ENCODE data around the gene SMCO2.
"Not testable (repeated sequence)": the region's sequence is repeated elsewhere in the genome, so short reads cannot be mapped to it uniquely, and the experiment has no call there.

Gene SMCO2

DNA sequence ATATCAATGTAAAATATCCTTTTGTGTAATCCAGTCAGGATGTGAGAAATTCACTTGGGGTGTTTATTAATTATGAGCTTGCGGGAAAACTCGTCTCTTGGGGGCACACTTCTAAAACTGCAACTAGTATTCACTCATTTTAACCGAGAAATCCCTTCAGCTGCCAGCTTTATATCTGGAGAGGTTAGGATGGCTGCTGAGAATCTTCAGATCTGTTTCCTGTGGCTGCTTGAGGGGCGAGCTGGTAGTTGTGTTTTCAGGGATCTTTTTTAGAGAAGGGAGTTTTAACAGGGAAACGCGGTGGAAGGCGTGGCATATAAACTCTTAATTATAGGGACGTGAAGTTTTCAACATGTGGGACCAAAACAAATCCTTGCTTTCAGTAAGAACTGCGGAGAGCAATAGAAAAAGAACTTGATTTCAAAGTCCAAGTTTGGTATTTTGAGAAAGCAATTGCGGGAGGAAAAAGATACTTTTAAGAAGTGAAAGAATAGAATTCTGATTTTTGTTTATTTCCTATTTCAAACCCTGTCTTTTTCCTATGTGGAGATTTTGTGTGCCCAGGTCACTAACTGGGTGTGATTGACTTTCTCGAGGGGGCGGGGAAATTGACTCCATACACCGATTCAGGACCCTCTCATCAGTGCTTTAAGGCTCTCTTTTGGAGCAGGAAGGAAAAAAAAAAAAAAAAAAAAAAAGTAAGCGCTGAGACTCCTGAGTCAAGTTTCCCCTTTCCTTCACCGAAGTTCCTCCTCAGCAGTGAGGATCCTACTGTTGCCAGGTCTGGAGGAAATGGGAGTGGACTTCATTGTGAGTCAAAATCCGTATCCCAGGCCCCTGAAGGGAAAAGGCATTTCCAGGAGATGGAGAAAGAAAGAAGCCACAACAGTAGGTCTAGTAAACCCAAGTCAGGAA lies 78.6 kb downstream of the SMCO2 start:
- no peak for DNase-seq (ENCODE audit: low read depth in 2 of 2)

DNA sequence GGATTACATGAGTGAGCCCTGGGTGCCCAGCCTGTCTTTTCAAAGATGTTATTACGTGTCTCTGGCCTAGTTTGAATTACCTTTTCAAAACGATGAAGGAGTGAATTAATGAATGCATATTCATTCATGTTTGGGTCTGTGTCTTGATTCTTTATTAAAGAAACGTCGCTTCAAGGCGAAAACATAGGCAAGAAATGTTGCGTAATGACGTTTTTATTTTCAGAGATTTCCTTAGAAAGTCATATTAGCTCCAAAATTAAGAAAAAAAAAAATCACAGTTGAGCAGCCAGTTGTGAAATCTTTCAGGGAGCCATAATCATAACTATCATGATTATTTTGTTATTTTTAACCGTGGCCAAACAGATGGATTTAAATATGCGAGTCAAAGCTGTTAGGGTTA lies 81.0 kb downstream of the SMCO2 start:
- DNase-seq (ENCODE audit: low read depth in 2 of 2), result no peak

DNA sequence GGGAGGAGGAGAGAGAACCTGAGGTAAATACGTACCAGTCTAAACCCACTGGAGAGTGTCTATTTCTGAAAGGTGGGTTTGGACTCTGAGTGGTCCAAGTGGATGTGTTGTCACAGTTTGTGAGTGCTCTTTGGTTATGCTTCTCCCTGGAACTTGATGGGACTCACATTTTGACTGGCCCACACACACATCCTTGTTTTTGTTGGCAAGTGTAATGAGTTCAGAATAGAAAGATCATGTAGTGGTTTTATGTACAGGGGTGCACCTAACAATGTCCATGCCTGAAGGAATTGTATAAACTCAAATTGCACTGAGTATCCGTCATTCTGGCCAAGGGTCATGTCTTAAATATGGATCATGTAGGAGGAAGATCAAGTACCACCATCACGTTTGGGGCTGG lies 82.3 kb downstream of the SMCO2 start:
- no peak for DNase-seq (ENCODE audit: low read depth in 2 of 2)

DNA sequence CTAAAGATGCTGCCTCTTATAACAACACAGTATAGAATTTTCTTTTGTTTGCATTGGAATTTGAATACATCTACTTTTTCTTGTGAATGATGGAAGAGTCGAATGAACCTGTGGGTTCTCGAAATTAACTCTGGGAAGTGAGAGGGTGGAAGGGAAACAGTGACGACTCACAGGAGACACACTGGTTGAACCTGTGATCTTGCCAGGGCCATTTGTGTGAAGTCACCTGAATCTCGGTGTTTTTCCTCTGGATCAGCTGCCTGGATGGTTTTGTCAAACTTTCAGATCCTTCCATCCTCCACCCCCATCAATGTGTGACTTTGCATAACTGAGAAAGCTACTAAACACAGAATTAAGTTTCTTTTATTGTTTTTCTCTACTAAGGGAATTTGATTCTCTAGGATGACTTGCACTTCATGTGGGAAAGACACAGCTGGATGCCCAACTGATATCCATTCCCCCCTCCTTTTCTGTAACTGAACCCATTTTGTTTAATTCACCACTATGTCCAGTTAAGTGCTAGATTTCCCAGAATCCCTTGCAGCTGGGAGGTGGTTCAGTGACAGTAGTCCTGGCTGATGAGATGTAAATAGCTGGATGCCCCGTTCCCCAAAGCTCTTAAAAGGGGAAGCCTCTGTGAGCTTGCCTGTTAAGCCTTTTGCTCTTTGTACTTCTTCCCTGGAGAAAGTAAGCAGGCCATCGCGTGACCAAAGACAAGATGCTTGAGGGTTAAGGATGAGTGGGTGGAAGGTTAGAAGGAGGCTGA lies 83.8 kb downstream of the SMCO2 start:
- no peak for DNase-seq (ENCODE audit: low read depth in 2 of 2)

DNA sequence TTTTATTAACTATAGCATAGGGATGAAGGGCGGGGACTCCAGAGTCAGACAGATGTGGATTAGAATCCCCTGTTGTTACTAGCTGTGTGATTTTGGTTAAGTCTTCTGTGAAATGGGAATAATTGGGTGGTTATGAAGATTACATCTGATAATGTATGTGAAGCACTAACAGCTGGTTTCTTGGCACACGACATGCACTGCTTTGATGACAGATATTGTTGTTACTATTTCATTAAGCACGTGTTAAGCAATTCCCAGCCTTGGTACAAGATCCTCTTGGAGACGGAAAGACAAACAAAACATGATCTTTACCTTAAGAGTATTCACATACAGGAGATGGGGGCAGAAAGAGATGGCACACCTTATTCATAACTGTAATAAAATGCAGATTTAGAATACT lies 85.4 kb downstream of the SMCO2 start:
- no peak for DNase-seq (ENCODE audit: low read depth in 2 of 2)

DNA sequence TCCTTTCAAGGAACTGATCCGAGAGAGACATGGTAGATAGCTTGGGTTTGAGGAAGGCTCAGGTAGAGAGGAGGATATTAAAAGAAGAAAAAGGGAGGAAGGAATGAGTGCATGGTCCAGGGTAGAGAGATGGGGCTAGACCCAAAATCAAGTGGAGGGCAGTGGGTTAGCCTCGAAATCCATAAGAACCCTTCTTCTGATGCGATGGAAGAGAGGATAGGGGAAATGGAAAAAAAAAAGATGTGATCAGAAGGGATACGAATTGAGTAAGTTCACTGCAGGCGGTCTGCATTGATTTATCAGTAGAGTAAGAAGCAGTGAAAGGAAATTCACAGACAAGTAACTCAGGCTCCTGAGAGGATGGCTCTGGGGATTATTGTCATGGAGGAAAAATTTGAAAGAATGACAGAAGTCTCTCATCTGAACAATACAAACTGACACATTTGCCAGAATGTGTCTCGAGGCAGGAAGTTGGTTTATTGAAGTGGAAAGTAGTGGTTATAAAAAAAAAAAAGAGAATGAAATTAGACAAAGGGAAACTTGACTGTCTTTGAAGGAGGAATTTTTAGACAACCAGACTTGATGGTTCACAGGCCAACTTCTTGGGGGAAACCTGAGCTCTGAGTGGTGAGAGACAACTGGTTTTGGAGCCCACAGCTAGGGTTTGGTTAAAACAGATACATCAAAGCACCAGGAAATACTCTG lies 87.7 kb downstream of the SMCO2 start:
- DNase-seq (ENCODE audit: low read depth in 2 of 2), result no peak

DNA sequence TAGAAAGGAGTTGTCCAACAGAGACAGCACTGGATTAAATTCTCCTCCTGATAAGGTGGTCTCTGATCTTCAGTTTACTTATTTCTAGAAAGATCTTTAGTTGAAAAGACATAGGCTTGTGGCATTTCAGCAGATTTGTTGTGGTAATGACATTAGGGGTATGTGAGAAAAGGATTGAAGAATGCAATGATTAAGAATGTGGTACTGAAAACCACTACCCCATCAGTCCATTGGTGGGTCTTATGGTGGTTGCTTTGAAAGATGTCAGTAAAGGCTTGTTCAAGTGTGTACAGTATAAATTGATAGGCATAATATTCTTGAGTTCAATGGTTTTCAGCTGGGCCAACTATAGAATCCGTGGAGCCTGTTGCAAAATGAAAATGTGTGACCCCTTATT lies 88.2 kb downstream of the SMCO2 start:
- DNase-seq (ENCODE audit: low read depth in 2 of 2), result no peak

DNA sequence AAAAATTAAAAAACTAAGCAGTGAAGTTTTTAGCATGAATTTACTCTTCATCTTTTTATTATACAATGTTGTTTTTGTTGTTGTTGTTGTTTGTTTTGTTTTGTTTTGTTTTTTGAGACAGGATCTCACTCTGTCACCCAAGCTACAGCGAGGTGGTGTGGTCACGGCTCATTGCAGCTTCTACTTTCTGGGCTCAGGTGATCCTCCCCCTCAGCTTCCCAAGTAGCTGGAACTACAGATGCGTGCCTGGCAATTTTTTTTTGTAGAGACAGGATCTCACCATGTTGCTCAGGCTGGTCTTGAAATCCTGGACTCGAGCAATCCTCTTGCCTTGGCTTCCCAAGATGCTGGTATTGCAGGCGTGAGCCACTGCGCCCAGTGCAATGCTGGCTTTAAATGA lies 88.8 kb downstream of the SMCO2 start:
- no peak for DNase-seq (ENCODE audit: low read depth in 2 of 2)

DNA sequence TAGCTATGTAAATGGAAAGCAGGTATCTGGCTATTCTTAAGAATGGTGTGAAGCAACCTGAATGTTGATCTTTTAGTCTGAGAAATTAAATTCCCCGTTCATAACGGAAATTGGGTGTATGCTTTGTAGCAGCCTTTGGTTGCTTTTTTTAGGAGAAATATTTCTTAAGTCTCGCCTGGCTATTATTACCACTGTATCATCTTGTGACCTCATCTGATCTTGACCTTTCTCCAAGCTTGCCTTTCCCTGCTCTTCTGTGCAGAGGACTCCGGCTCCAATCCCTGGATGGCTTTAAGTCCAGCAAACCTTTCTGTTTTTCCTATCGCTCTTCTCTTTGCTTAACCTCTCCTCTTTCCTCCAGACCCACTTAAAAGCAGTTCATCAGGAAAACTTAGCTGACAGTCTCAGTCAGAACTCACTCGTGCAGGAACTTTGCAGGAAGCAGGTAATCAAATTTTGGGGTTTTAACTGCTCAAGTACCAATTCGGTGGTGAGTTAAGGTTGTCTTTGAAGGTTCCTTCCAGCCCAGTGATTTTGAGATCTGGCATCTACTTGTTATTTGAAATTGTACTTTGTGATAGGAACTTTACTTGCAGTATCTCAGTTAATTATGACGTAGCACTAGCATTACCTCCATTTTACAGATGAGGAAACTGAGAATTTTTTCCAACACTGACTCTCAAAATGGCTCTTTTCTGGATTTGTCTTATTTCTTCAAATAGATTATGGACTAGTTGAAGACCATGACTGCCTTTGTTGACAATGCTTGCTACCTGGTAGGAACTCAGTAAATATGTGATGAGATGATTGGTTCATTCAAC lies 91.5 kb downstream of the SMCO2 start:
- no peak for DNase-seq (ENCODE audit: low read depth in 2 of 2)

DNA sequence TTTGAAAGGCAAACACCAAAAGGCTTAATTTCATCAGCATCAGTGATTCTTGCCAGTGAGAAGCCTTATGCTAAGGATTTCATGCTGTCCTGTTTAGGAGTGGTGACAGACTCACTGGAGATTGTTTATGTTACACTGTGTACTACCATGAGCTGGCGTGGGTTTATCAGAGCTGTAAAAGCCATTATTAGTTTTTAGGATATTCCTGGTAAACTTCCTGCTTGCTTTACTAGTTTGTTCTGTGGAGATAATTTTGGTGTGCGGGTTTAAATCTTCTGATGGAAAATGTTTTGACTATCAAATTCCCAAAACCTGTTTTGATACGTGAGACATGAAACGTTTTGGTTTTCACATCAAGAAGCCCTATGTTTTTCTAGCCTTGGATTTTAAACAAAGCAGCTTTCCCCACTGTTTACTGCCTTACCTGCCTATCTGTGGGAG lies 92.7 kb downstream of the SMCO2 start:
- DNase-seq (ENCODE audit: low read depth in 2 of 2), result no peak

DNA sequence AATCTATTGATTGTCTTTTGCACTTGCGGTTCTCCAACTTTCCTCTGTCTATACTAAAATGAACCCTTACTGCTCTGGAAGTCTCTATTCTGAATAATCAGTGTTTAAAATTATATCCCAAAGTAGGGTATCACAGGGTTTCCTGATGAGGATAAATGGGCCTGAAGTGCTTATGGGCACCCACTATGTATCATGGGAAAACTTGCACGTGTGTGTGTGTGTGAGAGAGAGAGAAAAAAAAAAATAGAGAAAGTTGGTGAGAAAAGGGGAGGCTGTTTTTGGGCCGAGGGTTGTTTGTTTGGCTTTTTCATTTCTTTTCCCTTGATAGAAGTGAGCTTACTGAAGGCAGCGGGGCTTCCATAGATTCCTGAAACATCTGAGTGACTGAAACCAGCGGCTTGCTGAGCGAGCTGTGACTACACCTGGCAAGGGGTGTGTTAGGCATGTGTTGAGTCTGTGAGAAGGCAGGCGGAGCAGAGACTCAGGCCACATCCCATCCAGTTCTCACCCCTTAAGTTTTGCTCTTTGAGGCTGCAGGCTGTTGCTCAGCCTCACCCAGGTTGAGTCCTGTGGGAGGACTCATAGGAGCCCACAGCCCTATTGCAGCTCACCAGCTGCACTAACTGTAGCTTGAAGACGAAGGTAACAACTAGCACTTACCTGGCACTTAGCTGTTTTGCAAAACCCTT lies 94.6 kb downstream of the SMCO2 start:
- no peak for DNase-seq (ENCODE audit: low read depth in 2 of 2)

DNA sequence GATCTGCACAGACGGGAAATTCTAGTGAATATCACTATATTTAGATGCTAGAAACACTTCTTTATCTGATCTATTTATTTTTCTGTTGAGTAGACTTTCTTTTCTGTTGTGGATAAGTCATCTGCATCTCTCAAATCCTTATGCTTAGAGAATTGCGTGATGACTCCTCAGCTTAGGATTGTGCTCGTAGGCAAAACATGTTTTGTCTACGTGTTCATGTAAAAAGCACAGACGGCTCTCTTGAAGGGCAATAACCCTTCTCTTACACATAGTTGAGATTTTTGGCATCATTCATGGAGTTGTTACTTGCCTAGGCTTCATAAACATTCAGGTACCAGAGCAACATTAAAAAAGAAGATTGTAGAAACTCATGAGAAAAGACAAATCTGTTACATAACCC lies 96.1 kb downstream of the SMCO2 start:
- DNase-seq (ENCODE audit: low read depth in 2 of 2), result no peak

DNA sequence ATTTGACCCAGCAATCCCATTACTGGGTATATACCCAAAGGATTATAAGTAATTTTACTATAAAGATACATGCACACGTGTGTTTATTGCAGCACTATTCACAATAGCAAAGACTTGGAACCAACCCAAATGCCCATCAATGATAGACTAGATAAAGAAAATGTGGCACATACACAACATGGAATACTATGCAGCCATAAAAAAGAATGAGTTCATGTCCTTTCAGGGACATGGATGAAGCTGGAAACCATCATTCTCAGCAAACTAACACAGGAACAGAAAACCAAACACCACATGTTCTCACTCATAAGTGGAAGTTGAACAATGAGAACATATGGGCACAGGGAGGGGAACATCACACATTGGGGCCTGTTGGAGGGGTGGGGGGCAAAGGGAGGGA lies 98.3 kb downstream of the SMCO2 start:
- DNase-seq (ENCODE audit: low read depth in 2 of 2), result not testable (repeated sequence)

DNA sequence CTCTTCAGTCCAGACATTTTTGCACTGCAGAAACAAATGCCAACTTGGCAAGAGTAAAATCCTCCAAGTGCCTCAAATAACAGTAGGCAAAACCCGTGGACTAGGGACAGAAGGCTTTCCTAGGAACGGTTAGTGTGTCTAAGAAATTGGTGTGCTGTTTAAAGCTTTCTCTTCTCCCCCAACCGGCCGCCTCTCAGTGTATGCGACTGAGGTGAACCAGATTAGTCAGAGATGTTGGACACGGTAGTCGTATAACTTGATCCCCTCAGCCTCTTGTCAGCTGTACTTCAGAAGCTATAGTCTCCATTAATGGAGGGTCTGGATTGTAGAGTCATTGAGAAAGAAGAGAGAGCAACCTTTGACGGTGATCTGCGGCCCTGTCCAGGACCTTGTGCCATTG lies 99.1 kb downstream of the SMCO2 start:
- no peak for DNase-seq (ENCODE audit: low read depth in 2 of 2)

DNA sequence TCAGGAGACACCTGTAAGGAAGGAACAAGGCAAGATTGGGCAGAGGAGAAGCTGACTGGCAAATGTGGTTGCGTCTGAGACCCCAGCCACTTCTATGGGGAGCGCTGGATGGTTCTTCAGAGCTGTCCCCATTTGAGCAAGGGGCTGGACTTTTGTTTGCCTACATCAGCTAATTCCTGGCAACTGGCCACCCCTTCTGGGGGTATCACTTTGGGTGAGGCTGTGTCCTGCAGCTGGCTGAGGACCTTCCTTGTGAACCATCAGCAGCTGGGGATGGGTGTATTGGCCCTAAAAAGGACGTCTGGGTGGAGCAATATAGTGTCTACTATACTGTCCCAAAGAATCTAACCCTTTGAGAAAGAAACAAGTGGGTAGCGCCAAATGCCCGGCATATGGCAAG lies 101.1 kb downstream of the SMCO2 start:
- DNase-seq (ENCODE audit: low read depth in 2 of 2), result no peak

DNA sequence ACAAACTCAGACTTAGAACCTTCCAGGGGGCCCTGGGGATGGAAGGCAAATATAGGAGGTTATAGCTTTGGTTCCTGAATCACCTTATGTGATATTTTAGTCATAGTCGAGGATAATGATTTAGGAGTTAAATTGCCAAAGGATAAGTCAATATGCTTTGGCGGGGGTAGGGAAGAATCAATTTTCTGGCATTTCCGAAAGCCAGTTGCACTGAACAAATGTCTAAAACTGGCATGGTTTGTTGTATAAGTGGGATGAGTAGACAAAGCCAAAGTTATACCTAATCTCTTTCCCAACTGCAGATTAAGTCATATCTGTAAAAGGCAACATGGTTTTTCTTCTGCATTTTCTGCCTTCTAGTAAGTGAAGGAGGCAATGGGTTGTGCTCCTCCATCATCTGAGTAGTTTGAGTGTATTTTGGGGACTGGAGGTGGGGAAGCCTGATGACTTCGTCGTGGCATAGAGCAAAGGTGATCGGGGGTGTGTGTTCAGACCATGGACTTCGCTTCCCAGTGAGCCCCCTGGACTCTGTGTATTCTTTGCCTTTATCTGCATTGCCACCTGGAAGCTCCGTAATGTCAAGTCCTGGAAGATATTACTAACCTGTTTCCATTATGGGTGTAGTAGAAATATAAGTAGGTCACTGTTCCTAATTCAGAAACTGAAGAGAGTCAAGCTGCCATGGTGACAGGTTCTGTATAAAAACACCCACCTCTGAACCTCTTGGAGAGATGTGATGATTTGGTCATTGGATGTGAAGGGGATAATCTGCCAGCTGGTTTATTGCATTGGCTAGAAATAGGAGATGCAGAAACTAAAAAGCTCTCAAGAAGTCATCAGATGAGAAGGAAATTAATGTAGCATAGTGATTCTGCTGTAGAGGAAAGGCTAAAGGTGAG lies 102.0 kb downstream of the SMCO2 start:
- no peak for DNase-seq (ENCODE audit: low read depth in 2 of 2)

DNA sequence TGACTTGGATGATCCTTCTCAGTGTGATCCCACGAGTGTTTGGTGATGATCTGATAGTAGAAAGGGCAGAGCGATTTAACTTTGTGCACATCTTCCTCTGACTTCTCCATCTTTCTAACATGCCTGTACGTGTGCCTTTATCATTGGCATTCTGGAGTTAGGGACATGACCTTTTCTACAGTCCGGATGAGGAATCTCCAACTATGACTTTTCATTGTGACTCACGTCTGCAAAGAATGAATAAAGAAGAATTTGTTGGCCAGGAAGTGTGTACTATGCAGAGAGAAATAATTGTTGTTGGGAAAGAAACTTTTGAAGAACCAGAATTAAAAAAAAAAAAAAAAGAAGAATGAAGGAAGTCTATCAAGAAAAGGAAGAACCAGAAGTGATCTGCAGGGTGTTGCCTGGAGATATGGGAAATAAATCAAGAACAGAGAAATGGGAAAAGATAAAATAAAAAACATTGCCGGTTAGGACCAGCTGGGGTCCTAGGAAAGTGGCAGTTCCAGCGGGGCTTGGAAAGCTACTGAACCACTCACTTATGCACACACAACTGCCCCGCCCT lies 102.8 kb downstream of the SMCO2 start:
- no peak for DNase-seq (ENCODE audit: low read depth in 2 of 2)

DNA sequence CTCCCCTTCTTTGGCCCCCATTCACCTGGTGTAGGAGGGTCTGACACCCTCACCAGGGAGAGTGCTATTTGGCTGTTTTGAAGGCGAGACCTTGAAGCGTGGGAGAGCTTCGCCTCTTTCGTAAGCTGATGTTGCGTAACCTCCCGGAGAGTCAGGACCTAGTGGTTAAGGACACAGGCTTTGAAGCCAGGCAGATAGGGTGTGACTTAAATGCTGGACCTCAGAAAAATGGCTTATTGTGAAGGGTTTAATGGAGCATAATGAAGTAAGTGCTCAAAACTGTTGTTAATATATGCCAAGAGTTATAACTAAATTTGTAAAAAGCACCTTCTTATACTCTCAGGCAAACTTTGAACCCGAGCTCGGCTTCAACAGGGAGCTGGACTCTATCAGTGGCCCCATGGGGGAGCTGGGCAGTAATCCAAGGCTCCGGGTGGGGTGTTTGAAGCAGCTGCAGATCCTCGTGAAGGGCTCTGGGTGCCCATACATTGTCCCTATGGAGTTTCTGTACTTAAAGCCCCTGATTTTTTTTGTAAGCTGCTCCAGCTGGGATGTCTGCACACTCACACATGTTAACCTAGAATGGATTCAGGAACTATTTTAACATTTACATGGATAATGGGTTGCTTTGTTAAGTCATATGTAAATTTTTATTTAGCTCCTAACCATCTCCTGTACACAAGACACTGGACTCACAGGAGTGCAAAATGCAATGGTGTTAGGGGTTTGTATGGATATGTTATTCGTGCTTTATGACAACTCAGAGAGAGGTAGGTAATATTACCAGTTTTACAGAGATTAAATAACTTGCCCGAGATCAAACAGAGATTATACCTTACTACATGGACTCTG lies 103.5 kb downstream of the SMCO2 start:
- no peak for DNase-seq (ENCODE audit: low read depth in 2 of 2)

DNA sequence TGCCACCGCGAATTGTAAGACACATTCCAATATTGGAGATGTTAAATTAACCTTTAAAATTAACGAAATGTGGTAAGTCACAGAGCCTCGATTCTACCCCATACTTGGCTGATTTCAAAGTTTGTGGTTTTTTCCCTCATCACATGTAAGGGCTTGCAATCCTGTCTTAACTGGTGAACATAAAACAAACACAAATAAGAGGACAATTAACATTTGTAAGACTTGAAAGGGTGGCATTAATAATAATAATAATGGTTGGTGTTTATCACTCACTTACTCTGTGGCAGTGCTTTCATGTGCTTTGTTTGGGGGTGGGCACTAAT lies 104.1 kb downstream of the SMCO2 start:
- DNase-seq (ENCODE audit: low read depth in 2 of 2), result no peak
